ENCODE data around the gene KANK2.

KANK2 gene

DNA sequence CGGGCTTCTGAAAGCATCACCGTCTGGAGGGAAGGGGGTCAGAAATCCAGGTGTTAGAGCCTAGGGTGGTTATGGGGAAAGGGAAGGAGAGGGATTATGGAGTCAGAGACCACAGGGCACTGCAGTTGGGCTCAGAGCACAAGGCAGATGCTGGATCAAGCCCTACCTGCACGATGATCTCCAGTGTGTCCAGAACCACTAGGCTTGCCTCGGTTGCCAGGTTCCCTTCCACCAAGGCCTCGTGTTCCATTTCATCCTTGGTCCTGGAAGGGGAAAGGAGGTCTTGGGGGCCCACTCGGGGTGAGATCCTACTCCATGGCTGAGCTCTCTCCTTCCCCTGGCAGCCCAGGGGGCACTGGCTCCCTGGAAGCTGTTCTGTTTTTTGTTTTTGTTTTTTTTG lies 17.0 kb upstream of the KANK2 start:
- TF ChIP-seq FOXP2 (optimal IDR thresholded peaks at IDR 0.05; ENCODE audit: control extremely low read depth, extremely low read length, insufficient read depth) = no peak
- Histone ChIP-seq H3K27ac (no peak overlapping the region), H3K9ac (ENCODE audit: insufficient read length) (no peak overlapping the region), H3K4me3 (no peak overlapping the region), H3K9me3 (ENCODE audit: low read depth, low read length) (no peaks in the 10 kb centered on the region), H3K36me3 (ENCODE audit: insufficient read depth, low read length) (no peaks in the 10 kb centered on the region)
- DNase-seq (ENCODE audit: low read depth, low spot score) = no peak

DNA sequence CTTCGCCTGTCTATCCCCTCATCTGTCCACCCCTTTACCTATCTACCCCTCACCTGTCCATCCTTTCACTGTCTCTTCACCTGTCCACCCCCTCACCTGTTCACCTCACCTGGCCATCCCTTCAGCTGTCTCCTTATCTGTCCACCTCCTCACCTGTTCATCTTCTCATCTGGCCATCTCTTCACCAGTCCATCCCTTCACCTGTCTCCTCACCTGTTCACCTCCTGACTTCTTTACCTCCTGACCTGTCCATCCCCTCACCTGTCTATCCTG lies 13.2 kb upstream of the KANK2 start:
- H3K27ac ChIP-seq = no peak overlapping the region
- TF ChIP-seq FOXP2 (optimal IDR thresholded peaks at IDR 0.05; ENCODE audit: control extremely low read depth, extremely low read length, insufficient read depth) (no peak), POLR2AphosphoS5 (IDR thresholded peaks at IDR 0.05; ENCODE audit: borderline replicate concordance, low read depth, low read length) (no peak), EZH2 (IDR thresholded peaks at IDR 0.05) (no peak)
- H3K36me3 ChIP-seq (ENCODE audit: insufficient read depth, low read length) = no peaks in the 10 kb centered on the region
- H3K9ac ChIP-seq (ENCODE audit: insufficient read length) = no peak overlapping the region
- H3K4me3 ChIP-seq = no peak overlapping the region
- no peak for DNase-seq (ENCODE audit: low read depth, low spot score)
- H3K9me3 ChIP-seq (ENCODE audit: low read depth, low read length) = no peaks in the 10 kb centered on the region

DNA sequence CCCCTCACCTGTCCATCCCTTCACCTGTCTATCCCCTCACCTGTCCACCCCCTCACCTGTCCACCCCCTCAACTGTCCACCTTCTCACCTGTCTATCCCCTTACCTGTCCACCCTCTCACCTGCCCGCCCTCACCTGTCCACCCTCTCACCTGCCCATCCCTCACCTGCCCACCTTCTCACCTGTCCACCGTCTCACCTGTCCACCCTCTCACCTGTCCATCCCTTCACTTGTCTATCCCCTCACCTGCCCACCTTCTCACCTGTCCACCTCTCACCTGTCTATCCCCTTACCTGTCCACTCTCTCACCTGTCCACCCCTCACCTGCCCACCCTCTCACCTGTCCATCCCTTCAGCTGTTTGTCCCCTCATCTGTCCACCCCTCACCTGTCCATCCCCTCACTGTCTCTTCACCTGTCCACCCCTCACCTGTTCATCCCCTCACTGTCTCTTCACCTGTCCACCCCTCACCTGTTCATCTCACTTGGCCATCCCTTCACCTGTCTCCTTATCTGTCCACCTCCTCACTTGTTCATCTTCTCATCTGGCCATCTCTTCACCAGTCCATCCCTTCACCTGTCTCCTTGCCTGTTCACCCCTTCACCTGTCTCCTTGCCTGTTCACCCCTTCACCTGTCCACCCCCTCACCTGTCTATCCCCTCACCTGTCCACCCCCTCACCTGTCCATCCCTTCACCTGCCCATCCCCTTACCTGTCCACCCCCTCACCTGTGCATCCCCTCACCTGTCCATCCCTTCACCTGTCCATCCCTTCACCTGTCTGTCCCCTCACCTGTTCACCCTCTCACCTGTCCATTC lies 12.7 kb upstream of the KANK2 start:
- Histone ChIP-seq H3K36me3 (ENCODE audit: insufficient read depth, low read length) (no peaks in the 10 kb centered on the region), H3K9ac (ENCODE audit: insufficient read length) (no peak overlapping the region), H3K4me3 (no peak overlapping the region), H3K27ac (no peak overlapping the region), H3K9me3 (ENCODE audit: low read depth, low read length) (no peaks in the 10 kb centered on the region)
- DNase-seq (ENCODE audit: low read depth, low spot score) = no peak
- TF ChIP-seq POLR2AphosphoS5 (IDR thresholded peaks at IDR 0.05; ENCODE audit: borderline replicate concordance, low read depth, low read length) (no peak), FOXP2 (optimal IDR thresholded peaks at IDR 0.05; ENCODE audit: control extremely low read depth, extremely low read length, insufficient read depth) (no peak), EZH2 (IDR thresholded peaks at IDR 0.05) (no peak)

DNA sequence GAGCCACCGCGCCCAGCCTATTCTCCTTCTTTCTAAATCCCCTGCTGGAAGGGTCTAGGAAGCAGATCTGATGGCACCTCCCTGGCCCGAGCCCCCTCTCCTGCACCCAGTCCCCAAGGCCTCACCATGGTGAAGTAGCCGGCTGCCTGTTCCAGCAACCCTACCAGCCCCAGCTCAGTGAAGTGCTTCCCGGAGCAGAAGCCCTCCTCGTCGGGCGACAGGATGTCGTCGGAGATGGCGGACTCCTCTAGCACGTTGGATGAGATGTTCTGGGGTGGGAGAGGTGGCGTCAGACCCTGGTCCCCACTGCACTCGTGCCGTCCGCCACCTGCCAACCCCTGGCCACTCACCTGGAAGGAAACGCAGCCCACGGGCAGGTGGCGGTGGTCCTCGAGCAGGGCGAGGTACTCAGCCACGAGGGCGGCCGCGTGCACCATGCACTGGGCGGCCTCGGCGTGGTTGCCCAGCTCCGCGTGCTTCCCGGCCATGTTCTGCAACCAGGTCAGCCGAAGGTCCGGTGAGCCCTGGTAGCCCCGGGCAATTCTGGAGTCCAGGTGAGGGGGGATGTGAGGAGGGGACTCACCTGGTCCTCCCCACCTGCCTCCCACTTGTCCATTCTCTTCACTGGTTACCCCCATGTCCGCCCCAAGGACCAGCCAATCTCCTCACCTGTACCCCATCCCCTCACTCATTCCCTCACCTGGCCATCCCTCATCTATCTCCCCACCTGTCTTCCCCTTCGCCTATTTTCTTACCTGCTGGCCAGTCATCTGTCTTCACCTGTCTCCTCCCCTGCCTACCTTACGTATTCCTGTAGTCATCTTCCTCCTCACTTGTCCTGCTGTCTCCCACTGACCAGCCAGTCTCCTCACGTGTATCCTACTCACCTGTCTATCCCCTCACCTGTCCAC lies 11.5 kb upstream of the KANK2 start:
- no peak overlapping the region for H3K27ac ChIP-seq
- H3K36me3 ChIP-seq (ENCODE audit: insufficient read depth, low read length) = no peaks in the 10 kb centered on the region
- H3K9me3 ChIP-seq (ENCODE audit: low read depth, low read length) = no peaks in the 10 kb centered on the region
- no peak overlapping the region for H3K4me3 ChIP-seq
- no peak overlapping the region for H3K9ac ChIP-seq (ENCODE audit: insufficient read length)
- DNase-seq (ENCODE audit: low read depth, low spot score) = no peak
- TF ChIP-seq FOXP2 (optimal IDR thresholded peaks at IDR 0.05; ENCODE audit: control extremely low read depth, extremely low read length, insufficient read depth) (no peak), POLR2AphosphoS5 (IDR thresholded peaks at IDR 0.05; ENCODE audit: borderline replicate concordance, low read depth, low read length) (no peak), EZH2 (IDR thresholded peaks at IDR 0.05) (no peak)

DNA sequence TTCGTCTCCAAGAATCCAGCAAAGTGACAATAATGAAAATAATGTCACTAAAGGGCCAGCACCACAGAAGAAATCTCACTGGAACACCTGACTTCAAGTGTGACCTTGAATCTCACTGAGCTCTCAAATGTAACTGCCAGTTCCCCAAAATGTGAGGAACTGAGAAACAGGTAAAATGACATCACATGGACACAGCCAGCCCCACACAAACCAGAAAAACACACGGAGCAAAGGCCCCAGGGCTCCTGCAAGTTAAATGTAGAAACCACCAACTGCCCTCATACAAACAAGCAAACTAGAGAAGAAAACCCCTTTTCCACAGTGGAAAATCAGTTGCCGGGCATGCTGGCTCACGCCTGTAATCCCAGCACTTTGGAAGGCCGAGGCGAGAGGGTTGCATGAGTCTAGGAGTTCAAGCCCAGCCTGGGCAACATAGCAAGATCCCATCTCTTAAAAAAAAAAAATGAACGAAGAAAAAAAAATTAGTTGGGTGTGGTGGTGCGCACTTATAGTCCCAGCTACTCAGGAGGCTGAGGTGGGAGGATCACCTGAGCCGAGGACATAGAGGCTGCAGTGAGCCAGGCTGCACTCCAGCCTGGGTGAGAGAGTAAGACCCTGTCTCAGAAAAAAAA lies 8.7 kb upstream of the KANK2 start:
- no peak for TF ChIP-seq POLR2AphosphoS5 (IDR thresholded peaks at IDR 0.05; ENCODE audit: borderline replicate concordance, low read depth, low read length)
- TF ChIP-seq EZH2 (IDR thresholded peaks at IDR 0.05) = no peak
- no peak for TF ChIP-seq FOXP2 (optimal IDR thresholded peaks at IDR 0.05; ENCODE audit: control extremely low read depth, extremely low read length, insufficient read depth)
- Histone ChIP-seq H3K27ac (no peak overlapping the region), H3K4me3 (no peak overlapping the region), H3K9me3 (ENCODE audit: low read depth, low read length) (no peaks in the 10 kb centered on the region), H3K9ac (ENCODE audit: insufficient read length) (no peak overlapping the region), H3K36me3 (ENCODE audit: insufficient read depth, low read length) (no peaks in the 10 kb centered on the region)
- no peak for DNase-seq (ENCODE audit: low read depth, low spot score)

DNA sequence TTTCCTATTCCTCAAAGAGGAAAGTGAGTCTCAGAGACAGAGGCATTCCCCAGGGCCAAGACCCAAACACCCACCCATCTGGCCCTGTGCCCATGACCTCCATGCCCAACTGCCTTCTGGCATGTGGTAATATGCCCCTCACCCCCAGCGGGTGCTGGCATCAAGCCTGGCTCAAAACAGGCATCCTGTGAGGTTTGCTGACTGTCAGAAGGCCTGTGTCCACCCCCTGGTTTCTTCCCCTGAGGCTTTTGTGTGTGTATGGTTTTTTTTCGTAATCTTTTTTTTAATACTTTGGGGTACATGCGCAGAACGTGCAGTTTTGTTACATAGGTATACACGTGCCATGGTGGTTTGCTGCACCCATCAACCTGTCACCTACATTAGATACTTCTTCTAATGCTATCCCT lies 7.6 kb upstream of the KANK2 start:
- Histone ChIP-seq H3K27ac (no peak overlapping the region), H3K4me3 (no peak overlapping the region), H3K9me3 (ENCODE audit: low read depth, low read length) (no peaks in the 10 kb centered on the region), H3K36me3 (ENCODE audit: insufficient read depth, low read length) (no peaks in the 10 kb centered on the region), H3K9ac (ENCODE audit: insufficient read length) (no peak overlapping the region)
- no peak for DNase-seq (ENCODE audit: low read depth, low spot score)
- no peak for TF ChIP-seq EZH2 (IDR thresholded peaks at IDR 0.05)

DNA sequence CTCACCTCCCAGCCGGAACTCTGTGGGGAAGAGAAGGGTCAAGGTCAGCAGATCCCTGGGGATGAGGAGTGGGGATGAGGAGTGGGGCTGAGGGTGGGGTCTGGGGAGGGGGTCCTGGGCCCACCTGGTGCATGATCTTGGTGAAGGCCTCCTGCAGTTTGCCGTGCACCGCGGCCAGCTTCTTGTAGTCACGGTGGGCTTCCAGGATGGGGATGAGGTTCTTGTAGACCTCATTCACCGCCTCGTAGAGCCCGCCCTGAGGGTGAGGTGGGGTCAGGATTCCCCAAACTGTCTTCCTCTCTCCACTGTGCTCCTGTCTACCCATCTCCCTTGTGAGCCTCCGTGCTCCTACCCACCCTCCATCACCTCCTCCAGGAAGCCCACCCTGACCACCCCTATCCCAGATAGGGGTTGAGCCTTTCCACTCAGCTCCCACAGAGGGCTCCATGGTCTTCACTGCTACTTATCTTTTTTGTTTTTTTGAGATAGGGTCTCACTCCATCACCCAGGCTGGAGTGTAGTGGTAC lies 6.8 kb upstream of the KANK2 start:
- TF ChIP-seq POLR2AphosphoS5 (IDR thresholded peaks at IDR 0.05; ENCODE audit: borderline replicate concordance, low read depth, low read length) (no peak), FOXP2 (optimal IDR thresholded peaks at IDR 0.05; ENCODE audit: control extremely low read depth, extremely low read length, insufficient read depth) (no peak)
- Histone ChIP-seq H3K9ac (ENCODE audit: insufficient read length) (no peak overlapping the region), H3K9me3 (ENCODE audit: low read depth, low read length) (no peaks in the 10 kb centered on the region), H3K4me3 (no peak overlapping the region), H3K36me3 (ENCODE audit: insufficient read depth, low read length) (no peaks in the 10 kb centered on the region), H3K27ac (no peak overlapping the region)
- DNase-seq (ENCODE audit: low read depth, low spot score) = no peak

Measured in SK-N-MC (cell line).